GM21390 (cell line): ENCODE data around the gene CENPM.
"Not testable (repeated sequence)": the region's sequence is repeated elsewhere in the genome, so short reads cannot be mapped to it uniquely, and the experiment has no call there.

Source experiments
- ATAC-seq: cut with Tn5 transposase; IDR thresholded peaks from one replicate; pipeline ENCODE4 v1.9.1; 2021; ENCODE audit not compliant: unreplicated experiment

CENPM gene

GRCh38 chr22:41966607-41967240 lies 19.8 kb upstream of the CENPM start:
- no peak for ATAC-seq

- no peak for ATAC-seq
Measured at GRCh38 chr22:41966225-41966606, 19.3 kb upstream of the CENPM start.

GRCh38 chr22:41964112-41964491 lies 17.1 kb upstream of the CENPM start:
- ATAC-seq = no peak

GRCh38 chr22:41963453-41964111 lies 16.6 kb upstream of the CENPM start:
- ATAC-seq = no peak

GRCh38 chr22:41957941-41958556 lies 11.1 kb upstream of the CENPM start:
- no peak for ATAC-seq

GRCh38 chr22:41952713-41953112 lies 5.8 kb upstream of the CENPM start:
- ATAC-seq = no peak

GRCh38 chr22:41951898-41952474 lies 5.0 kb upstream of the CENPM start, which contains the start of gene SMIM45:
Gene SMIM45, plus strand, starts transcription at chr22:41952150.
- ATAC-seq = no peak

GRCh38 chr22:41949297-41949965 lies 2.5 kb upstream of the CENPM start:
- ATAC-seq = no peak

GRCh38 chr22:41948928-41949296 lies 2.0 kb upstream of the CENPM start:
- ATAC-seq = not testable (repeated sequence)

- ATAC-seq = no peak
Measured at GRCh38 chr22:41948142-41948541, 1.2 kb upstream of the CENPM start.

GRCh38 chr22:41947424-41948080 lies 600 bp upstream of the CENPM start:
- no peak for ATAC-seq

GRCh38 chr22:41943661-41944209 lies 3.2 kb downstream of the CENPM start:
- no peak for ATAC-seq

GRCh38 chr22:41940832-41941765 lies 5.9 kb downstream of the CENPM start:
- no peak for ATAC-seq

GRCh38 chr22:41939981-41940831 lies 6.7 kb downstream of the CENPM start:
- ATAC-seq = peak; percentile 48

GRCh38 chr22:41936894-41937169 lies 10.1 kb downstream of the CENPM start:
- ATAC-seq = no peak

- no peak for ATAC-seq
Measured at GRCh38 chr22:41935509-41935908, 11.4 kb downstream of the CENPM start.

- ATAC-seq = no peak
Measured at GRCh38 chr22:41935015-41935351, 12.0 kb downstream of the CENPM start.

GRCh38 chr22:41934284-41935014 lies 12.5 kb downstream of the CENPM start:
- ATAC-seq = no peak
